GM12892 (cell line): ENCODE measurements around the gene BRD9.

ENCODE experiments used
- POLR2A ChIP-seq: IDR thresholded peaks from 2 replicates; pipeline ENCODE4 v1.6.1; 2011; ENCODE audit warnings: low read depth, low read length, control low read depth
- TAF1 ChIP-seq: IDR thresholded peaks from 2 replicates; pipeline ENCODE4 v1.6.1; 2011; ENCODE audit warnings: low read depth, mild to moderate bottlenecking, control low read depth, low read length, borderline replicate concordance

DNA sequence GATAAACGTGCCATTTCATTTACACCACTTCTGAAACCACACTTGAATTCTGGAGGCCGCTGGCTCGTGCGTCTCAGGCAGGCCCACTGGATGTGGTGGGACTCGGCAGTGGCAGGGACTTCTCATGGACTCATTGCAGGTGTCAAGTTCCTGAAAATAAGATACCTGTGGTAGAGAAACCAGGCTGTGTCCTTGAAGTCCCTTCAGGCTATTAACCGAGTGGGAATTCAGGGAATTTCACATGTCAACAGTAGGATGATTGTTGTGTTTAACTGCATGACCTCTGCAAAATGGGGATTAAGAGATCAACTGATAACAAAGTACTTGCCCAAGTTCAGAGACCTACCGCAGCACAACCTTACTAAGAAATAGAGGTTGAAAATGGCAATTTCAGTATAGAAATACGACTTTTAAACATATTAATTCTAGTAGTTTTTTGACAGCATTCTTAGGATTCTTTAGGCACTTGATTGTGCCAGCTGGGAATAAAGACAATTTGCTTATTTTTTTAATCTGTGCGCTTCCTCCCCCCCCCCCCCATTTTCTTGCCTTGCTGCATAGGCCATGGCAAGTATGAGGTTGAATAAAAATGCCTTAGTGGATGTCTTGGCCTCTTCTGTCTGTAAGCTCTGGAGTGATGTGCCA lies 26.9 kb upstream of the BRD9 start:
- TF ChIP-seq TAF1 (no peak), POLR2A (no peak)
